ENCODE results near the gene ZCCHC3. TPM values are rescaled to one million over a fixed set of nuclear protein-coding genes. Genes with fewer than 3 reads are reported as not detected.

Gene ZCCHC3
- total RNA-seq, 6 experiments from 2014 or later: 10.9 to 11.7 (median 11.4) TPM

DNA sequence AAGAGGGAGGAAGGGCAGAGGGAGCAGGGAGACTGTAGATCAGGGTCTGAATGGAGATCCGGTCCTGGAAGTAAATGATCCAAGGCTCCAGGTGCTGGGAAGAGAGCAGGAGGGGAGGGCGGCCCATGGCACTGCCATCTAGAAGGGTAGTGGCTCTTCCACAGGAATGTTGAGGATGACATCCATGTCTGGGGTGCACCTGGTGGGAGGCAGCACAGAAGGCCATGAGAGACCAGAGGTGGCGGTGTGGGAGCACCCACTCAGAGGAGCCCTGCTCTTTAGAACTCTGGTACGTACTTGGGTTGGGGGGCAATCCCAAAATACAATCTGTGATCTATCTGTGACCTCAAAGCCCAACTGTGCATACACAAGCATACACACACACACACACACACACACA is 26.3 kb upstream of the ZCCHC3 start:
- DNase-seq: no peak
- Mint-ChIP-seq H3K4me1 (ENCODE audit: low read depth) (peaks cover 12% of the 10 kb centered on the region), H3K9me3 (no peaks in the 10 kb centered on the region), H3K27ac (no peak overlapping the region), H3K36me3 (ENCODE audit: low read depth) (peaks cover 1% of the 10 kb centered on the region; the same call in 1 of the 2 replicates), H3K4me3 (no peak overlapping the region), H3K27me3 (ENCODE audit: insufficient read depth) (peaks cover 9% of the 10 kb centered on the region)
- TF ChIP-seq, protein P1, sequence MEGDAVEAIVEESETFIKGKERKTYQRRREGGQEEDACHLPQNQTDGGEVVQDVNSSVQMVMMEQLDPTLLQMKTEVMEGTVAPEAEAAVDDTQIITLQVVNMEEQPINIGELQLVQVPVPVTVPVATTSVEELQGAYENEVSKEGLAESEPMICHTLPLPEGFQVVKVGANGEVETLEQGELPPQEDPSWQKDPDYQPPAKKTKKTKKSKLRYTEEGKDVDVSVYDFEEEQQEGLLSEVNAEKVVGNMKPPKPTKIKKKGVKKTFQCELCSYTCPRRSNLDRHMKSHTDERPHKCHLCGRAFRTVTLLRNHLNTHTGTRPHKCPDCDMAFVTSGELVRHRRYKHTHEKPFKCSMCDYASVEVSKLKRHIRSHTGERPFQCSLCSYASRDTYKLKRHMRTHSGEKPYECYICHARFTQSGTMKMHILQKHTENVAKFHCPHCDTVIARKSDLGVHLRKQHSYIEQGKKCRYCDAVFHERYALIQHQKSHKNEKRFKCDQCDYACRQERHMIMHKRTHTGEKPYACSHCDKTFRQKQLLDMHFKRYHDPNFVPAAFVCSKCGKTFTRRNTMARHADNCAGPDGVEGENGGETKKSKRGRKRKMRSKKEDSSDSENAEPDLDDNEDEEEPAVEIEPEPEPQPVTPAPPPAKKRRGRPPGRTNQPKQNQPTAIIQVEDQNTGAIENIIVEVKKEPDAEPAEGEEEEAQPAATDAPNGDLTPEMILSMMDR (IDR thresholded peaks at IDR 0.05): no peak

DNA sequence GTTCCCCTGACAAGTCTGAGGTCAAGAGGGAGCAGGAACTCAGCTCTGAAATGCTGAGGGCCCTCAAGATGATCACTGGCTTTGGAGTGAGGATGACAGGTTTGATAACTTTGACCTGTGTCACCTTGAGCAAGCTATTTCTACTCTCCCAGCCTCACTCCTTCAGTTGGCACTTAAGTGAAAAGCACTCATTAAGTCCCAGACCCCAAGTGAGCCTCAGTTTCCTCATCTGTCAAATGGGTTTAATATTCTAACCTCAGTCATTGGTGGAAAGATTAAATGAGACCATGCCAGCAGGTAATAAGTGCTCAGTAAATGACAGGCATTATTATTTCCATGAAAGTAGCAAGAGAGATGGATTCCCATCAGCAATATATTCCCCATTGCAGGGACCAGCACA is 25.8 kb upstream of the ZCCHC3 start:
- Mint-ChIP-seq H3K36me3 (ENCODE audit: low read depth) (peaks cover 5% of the 10 kb centered on the region; the same call in 1 of the 2 replicates), H3K9me3 (no peaks in the 10 kb centered on the region), H3K4me1 (ENCODE audit: low read depth) (peaks cover 8% of the 10 kb centered on the region), H3K27me3 (ENCODE audit: insufficient read depth) (peaks cover 6% of the 10 kb centered on the region), H3K4me3 (no peak overlapping the region), H3K27ac (no peak overlapping the region)
- DNase-seq: no peak
- TF ChIP-seq, protein P1 (IDR thresholded peaks at IDR 0.05): no peak

DNA sequence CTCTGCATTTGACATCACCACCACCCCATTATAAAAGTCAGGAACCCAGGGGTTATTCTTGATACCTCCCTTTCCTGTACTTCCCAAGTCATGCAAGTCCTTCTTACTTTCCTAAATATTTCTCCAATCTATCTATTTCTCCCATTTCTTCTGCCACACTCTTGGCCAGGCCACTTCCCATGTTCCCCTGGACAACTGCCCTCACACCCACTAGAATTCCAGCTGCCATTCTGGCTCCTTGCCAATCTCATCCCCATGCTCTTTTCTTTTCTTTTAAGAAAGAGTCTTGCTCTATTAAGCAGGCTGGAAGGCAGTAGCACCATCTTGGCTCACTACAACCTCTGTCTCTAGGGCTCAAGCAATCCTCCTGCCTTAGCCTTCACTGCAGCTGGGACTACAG is 24.7 kb upstream of the ZCCHC3 start:
- DNase-seq: no peak
- Mint-ChIP-seq H3K4me3 (no peak overlapping the region), H3K27me3 (ENCODE audit: insufficient read depth) (peaks cover 7% of the 10 kb centered on the region), H3K27ac (no peak overlapping the region), H3K4me1 (ENCODE audit: low read depth) (no peaks in the 10 kb centered on the region), H3K9me3 (no peaks in the 10 kb centered on the region), H3K36me3 (ENCODE audit: low read depth) (peaks cover 5% of the 10 kb centered on the region; the same call in 1 of the 2 replicates)
- TF ChIP-seq, protein P1 (IDR thresholded peaks at IDR 0.05): no peak

DNA sequence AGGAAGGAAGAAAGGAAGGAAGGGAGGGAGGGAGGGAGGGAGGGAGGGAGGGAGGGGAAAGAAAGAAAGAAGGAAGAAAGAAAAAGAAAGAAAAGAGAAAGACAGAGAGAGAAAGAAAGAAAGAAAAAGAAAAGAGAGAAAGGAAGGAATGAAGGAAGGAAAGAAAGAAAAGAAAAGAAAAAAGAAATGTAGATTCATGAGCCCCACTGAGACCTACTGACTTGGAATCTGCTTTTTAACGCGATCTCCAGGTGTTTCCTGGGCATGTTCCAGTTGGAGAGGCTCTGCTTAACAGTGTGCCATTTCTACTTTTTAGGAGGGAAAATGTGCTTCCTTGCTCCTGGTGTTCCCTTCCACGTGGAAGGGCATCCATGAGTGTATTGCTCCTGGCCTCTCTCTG is 23.5 kb upstream of the ZCCHC3 start:
- Mint-ChIP-seq H3K9me3 (peaks cover 4% of the 10 kb centered on the region; the same call in 1 of the 2 replicates), H3K36me3 (ENCODE audit: low read depth) (peaks cover 12% of the 10 kb centered on the region), H3K4me3 (no peak overlapping the region), H3K27me3 (ENCODE audit: insufficient read depth) (peaks cover 11% of the 10 kb centered on the region; the same call in 1 of the 2 replicates), H3K4me1 (ENCODE audit: low read depth) (no peaks in the 10 kb centered on the region), H3K27ac (no peak overlapping the region)
- TF ChIP-seq, protein P1 (IDR thresholded peaks at IDR 0.05): no peak
- no peak for DNase-seq

DNA sequence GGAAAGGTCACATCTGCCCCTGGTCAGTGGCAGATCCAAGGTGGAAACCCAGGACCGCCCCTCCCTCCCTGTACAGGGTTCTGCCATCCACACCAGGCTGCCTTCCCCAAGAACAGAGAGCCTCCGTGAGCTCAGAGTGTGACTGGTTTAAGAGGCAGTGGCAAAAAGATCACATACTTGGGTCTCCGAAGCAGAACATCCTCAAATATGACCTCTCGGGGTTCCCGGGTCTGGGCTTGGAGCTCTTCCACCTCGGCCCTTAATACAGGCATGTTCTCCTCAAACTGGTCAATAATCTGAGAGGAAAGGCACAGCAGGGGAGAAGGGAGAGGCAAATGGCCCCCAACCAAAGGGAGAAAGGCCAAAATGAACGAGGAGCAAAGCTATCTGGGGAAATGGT is 21.6 kb upstream of the ZCCHC3 start:
- Mint-ChIP-seq H3K9me3 (peaks cover 4% of the 10 kb centered on the region; the same call in 1 of the 2 replicates), H3K4me1 (ENCODE audit: low read depth) (no peaks in the 10 kb centered on the region), H3K4me3 (no peak overlapping the region), H3K27me3 (ENCODE audit: insufficient read depth) (peaks cover 12% of the 10 kb centered on the region; the same call in 1 of the 2 replicates), H3K27ac (no peak overlapping the region), H3K36me3 (ENCODE audit: low read depth) (peaks cover 12% of the 10 kb centered on the region)
- DNase-seq: no peak
- TF ChIP-seq, protein P1 (IDR thresholded peaks at IDR 0.05): no peak

Measured in HFFc6 (cell line).